Effector CD4-positive, alpha-beta T cell (primary cell): ENCODE measurements around the gene BORA.
"Not testable (repeated sequence)": the region's sequence is repeated elsewhere in the genome, so short reads cannot be mapped to it uniquely, and the experiment has no call there.

ENCODE experiments used
- DNase-seq: peaks from one replicate; pipeline ENCODE4 v3.0.0-alpha.2; 2020

Gene BORA

GRCh38 chr13:72774019-72774418, 46.3 kb downstream of the BORA start:
- no peak for DNase-seq

DNA sequence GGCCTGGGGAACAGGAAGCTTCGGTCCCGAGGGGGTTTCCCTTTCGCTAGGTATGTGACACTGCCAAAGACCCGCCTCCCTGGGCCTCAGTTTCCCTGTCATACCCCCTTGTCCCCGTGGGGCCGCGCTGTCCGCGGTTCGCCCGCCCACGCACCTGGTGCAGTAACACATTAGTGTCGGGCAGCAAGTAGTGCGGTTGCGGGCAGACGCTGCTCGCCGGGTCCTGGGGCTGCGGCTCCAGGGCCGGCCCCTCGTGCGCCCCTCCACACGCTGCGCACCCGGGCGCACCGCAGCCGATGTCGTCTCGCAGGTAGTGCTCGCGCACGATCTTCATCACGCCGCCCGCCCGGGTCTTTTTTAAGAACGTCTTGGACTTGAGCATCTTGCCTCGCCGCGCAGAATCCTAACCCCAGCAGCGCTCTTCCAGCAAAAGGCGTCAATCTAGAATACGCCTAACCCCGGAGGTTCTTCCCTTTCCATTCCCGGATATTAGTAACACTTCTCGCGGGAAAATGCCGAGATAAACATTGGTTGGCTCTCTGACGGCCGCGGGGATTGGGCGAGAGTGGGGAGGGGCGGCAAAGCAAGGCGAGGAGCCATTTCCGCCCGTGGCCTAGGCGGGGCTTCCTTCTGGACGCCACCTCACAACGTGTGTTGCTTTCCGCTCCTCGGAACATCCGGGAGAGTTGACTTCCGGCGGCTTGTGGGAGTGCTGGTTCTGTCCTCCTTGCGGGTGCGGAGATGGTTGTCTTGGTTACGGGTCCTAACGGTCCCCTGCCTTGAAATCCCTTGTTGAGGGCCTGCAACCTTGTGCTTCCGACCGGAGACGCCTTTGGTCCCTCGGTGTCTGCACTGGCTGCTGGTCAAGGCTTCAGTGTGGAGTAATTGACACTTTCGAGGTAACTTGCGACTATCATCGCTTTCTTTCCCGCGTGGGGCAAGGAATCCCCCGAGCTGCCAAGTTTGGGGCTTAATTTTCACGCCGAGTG, 54.0 kb downstream of the BORA start, which contains the start of the genes DIS3 and PIBF1:
Gene DIS3 (minus strand): TSS at position 450 of the 989 bp plus-strand sequence. CDS start 68 bp downstream, at position 382.
Gene PIBF1 (plus strand): TSS at position 683 of the 989 bp plus-strand sequence. CDS start 1,337 bp downstream, outside the sequence.
- DNase-seq = peak; percentile 95

DNA sequence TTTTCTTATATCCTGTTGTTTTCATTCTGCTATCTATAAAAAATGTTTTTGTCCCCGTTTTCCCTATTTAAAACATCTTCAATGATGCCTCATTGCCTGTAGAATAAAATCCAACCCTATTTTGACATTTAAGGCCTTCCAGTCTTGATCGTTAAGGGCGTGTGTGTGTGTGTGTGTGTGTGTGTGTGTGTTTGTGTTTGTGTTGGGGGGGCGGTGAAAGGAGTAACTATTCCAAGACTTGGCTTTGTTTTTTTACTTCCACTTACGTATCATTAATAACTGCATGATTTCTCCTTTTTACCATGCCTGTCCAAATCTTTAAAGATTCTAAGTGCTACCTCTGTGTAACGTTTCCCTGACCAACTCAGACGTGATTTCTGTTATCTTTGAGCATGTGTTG, 55.0 kb downstream of the BORA start:
- no peak for DNase-seq

DNA sequence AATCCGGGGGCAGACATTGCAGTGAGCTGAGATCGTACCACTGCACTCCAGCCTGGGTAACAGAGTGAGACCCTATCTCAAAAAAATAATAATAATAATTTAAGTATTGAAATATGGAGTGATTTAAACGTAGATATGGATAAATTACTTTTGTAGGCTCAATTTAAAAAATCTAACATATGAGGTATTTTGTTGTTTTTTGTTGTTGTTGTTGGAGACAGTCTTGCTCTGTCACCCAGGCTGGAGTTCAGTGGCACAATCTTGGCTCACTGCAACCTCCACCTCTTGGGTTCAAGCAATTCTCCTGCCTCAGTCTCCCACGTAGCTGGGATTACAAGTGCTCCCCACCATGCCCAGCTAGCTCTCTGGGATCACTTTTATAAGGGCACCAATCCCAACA, 57.0 kb downstream of the BORA start:
- DNase-seq = not testable (repeated sequence)

GRCh38 chr13:72788831-72789230, 61.1 kb downstream of the BORA start:
- DNase-seq = no peak

GRCh38 chr13:72792640-72793039, 64.9 kb downstream of the BORA start:
- DNase-seq = no peak

DNA sequence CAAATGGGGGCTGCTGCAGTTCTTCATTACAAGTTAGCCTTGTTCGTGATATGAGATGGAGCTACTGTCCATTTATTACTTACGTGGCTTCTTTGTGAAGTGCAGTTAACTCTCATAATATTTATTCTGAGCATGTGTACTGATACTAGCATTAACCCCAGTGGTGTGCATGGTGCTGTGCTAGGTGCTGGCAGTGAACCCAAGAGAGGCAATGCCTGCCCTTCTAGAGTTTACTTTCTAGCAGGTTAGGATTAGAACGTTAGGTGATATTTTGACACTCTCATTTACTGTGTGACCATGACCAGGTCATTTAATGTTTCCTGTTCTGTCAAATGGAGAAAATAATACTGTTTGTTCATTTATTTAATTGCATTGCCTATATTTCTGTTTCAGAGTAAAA, 71.1 kb downstream of the BORA start:
- DNase-seq = no peak

DNA sequence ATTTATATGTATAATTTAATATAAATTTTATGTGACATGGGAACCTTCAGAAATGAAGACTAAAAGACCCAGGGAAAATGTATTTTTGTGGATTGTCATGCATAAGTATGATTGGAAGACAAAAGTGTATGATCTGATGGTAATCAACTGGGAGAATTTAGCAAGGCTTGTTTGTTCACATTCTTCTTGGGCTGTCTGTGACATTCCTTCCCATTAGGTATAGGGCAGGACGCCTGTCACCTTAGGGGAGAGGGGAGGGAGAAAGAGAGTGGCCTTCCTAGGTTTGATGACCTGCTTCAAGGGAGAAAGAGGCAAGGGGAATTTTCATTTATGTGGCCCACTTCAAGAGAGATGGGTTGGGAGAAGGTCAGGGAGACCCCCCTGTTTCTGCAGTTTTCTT, 76.6 kb downstream of the BORA start:
- DNase-seq = no peak
